IPS-18a (cell line): Measurements from ENCODE around the gene SLC1A2.

Source experiments
- H3K27ac ChIP-seq: one replicate; pipeline ENCODE4 v1.5.1; 2013; ENCODE audit warnings: low read length
- H3K27me3 ChIP-seq: one replicate; pipeline ENCODE4 v1.6.1; 2013; ENCODE audit warnings: mild to moderate bottlenecking, low read length; ENCODE audit not compliant: control insufficient read depth, insufficient read depth
- H3K36me3 ChIP-seq: one replicate; pipeline ENCODE4 v1.6.1; 2013; ENCODE audit warnings: low read depth, low read length; ENCODE audit not compliant: control insufficient read depth
- H3K4me1 ChIP-seq: one replicate; pipeline ENCODE4 v1.6.1; 2013; ENCODE audit warnings: low read depth, low read length; ENCODE audit not compliant: control insufficient read depth
- H3K4me3 ChIP-seq: one replicate; pipeline ENCODE4 v1.5.1; 2013; ENCODE audit warnings: low read length
- H3K9ac ChIP-seq: one replicate; pipeline ENCODE4 v1.6.1; 2013; ENCODE audit warnings: mild to moderate bottlenecking, low read length, moderate library complexity
- H3K9me3 ChIP-seq: one replicate; pipeline ENCODE4 v1.6.1; 2013; ENCODE audit warnings: low read depth, low read length; ENCODE audit not compliant: control insufficient read depth

SLC1A2 gene

GRCh38 chr11:35243774-35244173 lies 175.6 kb downstream of the SLC1A2 start:
- Histone ChIP-seq H3K4me1 (no peaks in the 10 kb centered on the region), H3K4me3 (no peak overlapping the region), H3K9ac (no peak overlapping the region)

GRCh38 chr11:35242412-35243242 lies 176.7 kb downstream of the SLC1A2 start:
- Histone ChIP-seq H3K9me3 (no peaks in the 10 kb centered on the region), H3K4me3 (no peak overlapping the region), H3K27ac (no peak overlapping the region), H3K4me1 (no peaks in the 10 kb centered on the region), H3K9ac (no peak overlapping the region), H3K27me3 (no peaks in the 10 kb centered on the region), H3K36me3 (no peaks in the 10 kb centered on the region)

More at GRCh38 chr11:35243774-35244173, 175.6 kb downstream of the SLC1A2 start:
- Histone ChIP-seq H3K27ac (no peak overlapping the region), H3K9me3 (no peaks in the 10 kb centered on the region), H3K27me3 (no peaks in the 10 kb centered on the region), H3K36me3 (no peaks in the 10 kb centered on the region)

GRCh38 chr11:35241531-35241930 lies 177.8 kb downstream of the SLC1A2 start:
- H3K9ac ChIP-seq: no peak overlapping the region
- no peak overlapping the region for H3K27ac ChIP-seq
- H3K4me3 ChIP-seq: no peak overlapping the region
- no peaks in the 10 kb centered on the region for H3K27me3 ChIP-seq
- no peaks in the 10 kb centered on the region for H3K9me3 ChIP-seq
- no peaks in the 10 kb centered on the region for H3K4me1 ChIP-seq
- H3K36me3 ChIP-seq: no peaks in the 10 kb centered on the region

GRCh38 chr11:35241083-35241482 lies 178.3 kb downstream of the SLC1A2 start:
- Histone ChIP-seq H3K27me3 (no peaks in the 10 kb centered on the region), H3K4me3 (no peak overlapping the region), H3K9ac (no peak overlapping the region), H3K9me3 (no peaks in the 10 kb centered on the region), H3K36me3 (no peaks in the 10 kb centered on the region), H3K27ac (no peak overlapping the region), H3K4me1 (no peaks in the 10 kb centered on the region)

GRCh38 chr11:35239471-35240075 lies 179.8 kb downstream of the SLC1A2 start:
- Histone ChIP-seq H3K9ac (no peak overlapping the region), H3K9me3 (no peaks in the 10 kb centered on the region), H3K27ac (no peak overlapping the region), H3K4me1 (no peaks in the 10 kb centered on the region), H3K4me3 (no peak overlapping the region), H3K36me3 (no peaks in the 10 kb centered on the region), H3K27me3 (no peaks in the 10 kb centered on the region)

- Histone ChIP-seq H3K4me1 (no peaks in the 10 kb centered on the region), H3K27me3 (no peaks in the 10 kb centered on the region), H3K9ac (no peak overlapping the region), H3K4me3 (no peak overlapping the region), H3K9me3 (no peaks in the 10 kb centered on the region), H3K27ac (no peak overlapping the region), H3K36me3 (no peaks in the 10 kb centered on the region)
Observed at GRCh38 chr11:35238882-35239281, 180.5 kb downstream of the SLC1A2 start.

GRCh38 chr11:35237860-35238715 lies 181.3 kb downstream of the SLC1A2 start:
- H3K27ac ChIP-seq: no peak overlapping the region
- H3K4me3 ChIP-seq: no peak overlapping the region
- H3K27me3 ChIP-seq: no peaks in the 10 kb centered on the region
- H3K9ac ChIP-seq: no peak overlapping the region
- H3K9me3 ChIP-seq: no peaks in the 10 kb centered on the region
- no peaks in the 10 kb centered on the region for H3K36me3 ChIP-seq
- H3K4me1 ChIP-seq: no peaks in the 10 kb centered on the region

GRCh38 chr11:35237351-35237750 lies 182.0 kb downstream of the SLC1A2 start:
- Histone ChIP-seq H3K27me3 (no peaks in the 10 kb centered on the region), H3K36me3 (no peaks in the 10 kb centered on the region), H3K9ac (no peak overlapping the region), H3K27ac (no peak overlapping the region), H3K9me3 (no peaks in the 10 kb centered on the region), H3K4me1 (no peaks in the 10 kb centered on the region), H3K4me3 (no peak overlapping the region)

- H3K9me3 ChIP-seq: no peaks in the 10 kb centered on the region
- no peak overlapping the region for H3K27ac ChIP-seq
- no peak overlapping the region for H3K4me3 ChIP-seq
- H3K4me1 ChIP-seq: no peaks in the 10 kb centered on the region
- no peaks in the 10 kb centered on the region for H3K27me3 ChIP-seq
- no peaks in the 10 kb centered on the region for H3K36me3 ChIP-seq
- no peak overlapping the region for H3K9ac ChIP-seq
Observed at GRCh38 chr11:35236667-35237003, 182.7 kb downstream of the SLC1A2 start.

- Histone ChIP-seq H3K4me3 (no peak overlapping the region), H3K36me3 (no peaks in the 10 kb centered on the region), H3K9me3 (no peaks in the 10 kb centered on the region), H3K9ac (no peak overlapping the region), H3K27me3 (no peaks in the 10 kb centered on the region), H3K27ac (no peak overlapping the region), H3K4me1 (no peaks in the 10 kb centered on the region)
Observed at GRCh38 chr11:35235936-35236666, 183.3 kb downstream of the SLC1A2 start.

GRCh38 chr11:35235498-35235897 lies 183.9 kb downstream of the SLC1A2 start:
- H3K27me3 ChIP-seq: no peaks in the 10 kb centered on the region
- no peak overlapping the region for H3K27ac ChIP-seq
- no peaks in the 10 kb centered on the region for H3K4me1 ChIP-seq
- no peaks in the 10 kb centered on the region for H3K9me3 ChIP-seq
- no peak overlapping the region for H3K9ac ChIP-seq
- H3K4me3 ChIP-seq: no peak overlapping the region
- no peaks in the 10 kb centered on the region for H3K36me3 ChIP-seq
